Inflammatory macrophage treated with lipopolysaccharide for 4 hours (primary cell): ENCODE measurements around the gene NIPAL3.
A peak's percentile ranks its signal among the peaks of the same experiment; 100 is the strongest.
"Not testable (repeated sequence)": the region's sequence is repeated elsewhere in the genome, so short reads cannot be mapped to it uniquely, and the experiment has no call there.

Experiments used
- DNase-seq: peaks from one replicate; pipeline ENCODE4 v3.0.0-alpha.2; 2020

NIPAL3 gene

DNA sequence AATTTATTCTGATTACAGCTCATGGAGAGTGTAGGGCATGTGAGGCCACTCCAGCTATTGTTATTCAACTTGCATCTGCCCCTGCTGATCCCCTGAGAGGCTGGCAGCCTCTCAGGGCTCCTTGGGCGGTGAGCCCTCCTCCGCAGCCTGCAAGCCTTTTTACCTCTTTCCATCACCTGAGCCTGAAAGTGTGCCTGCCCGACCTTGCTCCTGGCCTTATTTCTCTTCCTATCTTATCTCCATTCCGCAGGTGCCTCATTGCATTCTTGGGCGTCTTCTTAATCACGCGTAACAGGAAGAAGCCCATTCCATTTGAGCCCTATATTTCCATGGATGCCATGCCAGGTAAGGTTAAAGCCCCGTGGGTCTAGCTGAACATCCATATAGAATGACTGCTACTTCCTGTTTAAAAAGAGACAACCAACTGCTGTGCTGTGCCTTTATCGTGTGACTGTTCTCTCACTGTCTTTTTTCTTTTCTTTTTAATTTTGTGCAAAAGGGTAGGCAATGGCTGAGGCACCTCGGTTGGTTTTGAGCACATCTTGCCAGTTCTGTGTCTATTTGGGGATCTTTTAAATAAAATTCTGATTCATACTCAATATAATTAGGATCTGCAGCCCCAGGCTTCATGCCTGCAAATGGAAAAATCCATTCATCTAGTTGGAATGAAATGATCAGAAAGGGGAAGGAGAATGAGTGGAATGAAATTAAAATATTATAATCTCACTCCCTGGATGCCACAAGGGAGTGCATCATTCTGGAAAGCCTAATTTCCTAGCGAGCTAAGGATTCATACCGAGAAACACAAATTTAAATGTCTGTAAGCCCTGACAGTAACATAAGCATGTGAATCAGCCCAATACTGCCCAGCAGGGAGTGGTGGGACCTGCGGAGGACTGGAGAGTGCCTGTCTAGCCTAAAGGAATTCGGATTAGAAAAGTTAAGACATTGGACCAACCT lies 48.5 kb downstream of the NIPAL3 start:
- no peak for DNase-seq

DNA sequence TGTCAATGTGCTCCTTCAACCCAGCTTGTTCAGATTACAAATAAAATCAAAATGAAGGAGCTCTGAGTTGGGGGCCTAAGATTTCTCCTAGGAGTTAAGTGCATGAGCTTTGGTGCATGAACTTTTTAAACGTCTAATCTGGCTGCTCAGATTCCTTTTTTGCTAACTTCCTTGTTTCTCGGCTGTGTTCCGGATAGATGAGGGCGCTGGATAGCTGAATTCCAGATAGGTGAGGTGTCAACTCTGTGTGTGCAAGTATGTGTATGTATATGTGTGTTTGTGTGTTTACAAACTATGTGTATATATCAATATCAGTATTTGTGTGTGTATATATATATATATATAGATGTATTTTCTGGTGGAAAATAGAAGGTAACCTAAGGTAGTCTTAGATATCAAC lies 49.5 kb downstream of the NIPAL3 start:
- no peak for DNase-seq

DNA sequence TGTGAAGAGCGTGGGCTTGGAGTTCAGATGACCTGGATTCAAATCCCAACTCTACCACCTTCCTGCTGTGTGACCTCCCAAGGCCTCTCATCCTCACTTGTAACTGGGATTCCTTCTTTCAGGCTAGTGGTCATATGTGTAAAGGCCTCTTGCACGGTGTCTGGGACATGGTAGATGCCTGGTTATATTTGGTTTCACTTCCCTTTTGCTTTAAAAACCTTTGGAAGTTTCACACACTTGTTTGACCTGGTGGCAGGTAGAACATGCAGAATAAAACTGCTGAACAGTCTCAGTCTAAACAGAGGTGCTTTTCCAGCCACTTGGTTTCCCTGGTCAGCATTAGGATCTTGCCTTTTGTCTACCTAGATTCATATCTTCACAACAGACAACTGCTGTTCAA lies 50.0 kb downstream of the NIPAL3 start:
- DNase-seq: no peak

DNA sequence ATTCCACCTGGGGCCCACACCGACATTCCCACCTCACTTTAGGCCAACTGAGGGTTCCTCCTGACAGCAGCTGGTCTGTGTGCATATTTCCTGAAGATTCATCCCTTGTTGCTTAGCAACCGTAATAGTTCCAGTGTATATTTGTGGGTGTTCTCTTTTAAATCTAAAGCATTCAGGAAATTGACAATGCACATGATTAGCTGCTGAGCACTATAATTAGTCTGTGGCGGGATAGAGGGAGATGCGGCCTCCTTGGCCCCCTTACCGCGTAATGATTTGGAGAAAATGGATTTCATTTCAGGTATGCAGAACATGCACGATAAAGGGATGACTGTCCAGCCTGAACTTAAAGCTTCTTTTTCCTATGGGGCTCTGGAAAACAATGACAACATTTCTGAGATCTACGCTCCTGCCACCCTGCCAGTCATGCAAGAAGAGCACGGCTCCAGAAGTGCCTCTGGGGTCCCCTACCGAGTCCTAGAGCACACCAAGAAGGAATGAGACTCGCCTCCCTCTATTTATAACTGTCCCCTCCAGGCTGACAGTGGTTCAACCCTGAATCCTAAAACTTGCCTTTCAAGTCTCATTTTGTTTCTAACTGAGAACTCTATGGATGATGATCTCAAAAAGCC lies 53.2 kb downstream of the NIPAL3 start:
- no peak for DNase-seq

DNA sequence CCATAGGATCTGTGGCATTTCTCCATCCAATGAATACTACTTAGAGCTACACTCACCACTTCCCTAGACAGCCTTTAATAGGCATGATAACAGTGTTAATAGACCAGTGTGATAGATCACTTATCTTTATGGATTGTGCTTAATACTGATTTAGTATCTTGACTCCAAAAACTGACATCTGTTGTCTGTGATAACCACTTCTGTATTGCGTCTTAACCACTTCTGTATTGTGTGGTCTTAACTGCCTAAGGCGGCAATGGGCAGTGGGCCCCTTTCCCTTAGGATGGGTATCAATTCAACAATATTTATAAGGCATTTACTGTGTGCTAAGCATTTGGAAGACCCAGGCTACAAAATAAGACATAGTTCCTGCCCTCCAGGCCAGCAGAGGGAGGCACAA lies 55.0 kb downstream of the NIPAL3 start:
- no peak for DNase-seq

DNA sequence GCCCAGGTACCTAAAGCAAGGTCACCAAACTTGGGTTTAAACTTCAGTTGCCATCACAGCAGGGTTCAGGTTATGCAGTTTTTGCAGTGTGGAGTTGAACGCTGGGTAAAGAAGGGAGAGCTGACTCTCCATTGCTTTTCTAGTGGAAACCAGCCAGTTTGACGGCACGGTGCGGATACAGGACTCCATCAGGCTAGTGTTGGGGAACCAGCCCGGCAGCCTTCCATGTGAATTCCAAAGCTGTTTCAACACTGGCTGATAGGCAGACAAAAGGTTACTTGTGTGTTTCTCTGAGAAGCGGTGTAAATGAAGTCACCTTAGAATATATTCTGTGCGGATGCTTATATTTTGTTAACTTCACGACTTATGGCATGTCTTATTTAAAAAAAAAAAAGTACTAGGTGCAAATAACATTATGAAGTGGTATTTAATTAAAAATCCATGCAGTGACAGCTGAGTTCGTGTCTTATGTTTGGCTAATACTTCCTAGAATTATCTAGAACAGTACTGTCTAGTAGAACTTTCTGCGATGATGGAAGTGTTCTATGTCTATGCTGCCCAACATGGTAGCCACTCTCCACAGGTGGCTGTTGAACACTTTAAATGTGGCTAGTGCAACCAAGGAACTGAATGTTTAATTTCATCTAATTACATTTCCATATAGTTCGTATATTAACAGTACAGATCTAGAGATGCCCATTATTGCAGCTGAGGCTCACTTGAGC lies 57.1 kb downstream of the NIPAL3 start:
- DNase-seq: no peak

DNA sequence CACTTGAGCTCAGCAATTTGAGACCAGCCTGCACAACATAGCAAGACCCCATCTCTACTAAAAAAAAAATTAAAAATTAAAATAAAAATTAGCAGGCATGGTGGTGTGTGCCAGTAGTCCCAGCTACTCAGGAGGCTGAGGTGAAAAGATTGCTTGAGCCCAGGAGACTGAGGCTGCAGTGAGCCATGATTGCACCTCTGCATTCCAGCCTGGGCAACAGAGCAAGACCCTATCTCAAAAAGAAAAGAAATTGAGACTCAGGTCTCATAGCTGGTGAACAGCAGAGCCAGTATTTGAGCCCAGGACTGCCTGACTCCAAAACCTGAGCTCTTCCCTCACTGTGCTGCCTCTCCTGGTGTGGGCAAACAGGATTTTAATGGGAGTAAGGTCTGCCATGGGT lies 58.6 kb downstream of the NIPAL3 start:
- no peak for DNase-seq

DNA sequence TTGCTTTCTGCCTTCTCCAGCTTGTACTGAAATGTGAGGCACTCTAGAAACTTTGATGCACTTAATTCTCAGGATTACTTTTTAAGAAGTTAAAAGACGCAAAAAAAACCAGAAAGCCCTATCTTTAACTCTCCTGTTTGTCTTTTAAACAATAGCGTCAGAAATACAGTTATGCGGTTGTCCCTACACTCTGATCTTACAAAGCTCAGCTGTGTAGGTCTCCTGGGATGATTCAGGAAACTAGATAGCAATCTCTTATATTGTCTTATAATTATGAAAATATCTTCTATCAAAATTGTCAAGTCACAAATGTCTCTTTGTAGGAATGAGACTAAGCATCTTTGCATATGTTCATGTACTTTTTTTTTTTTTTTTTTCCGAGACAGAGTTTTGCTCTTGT lies 60.1 kb downstream of the NIPAL3 start:
- no peak for DNase-seq

DNA sequence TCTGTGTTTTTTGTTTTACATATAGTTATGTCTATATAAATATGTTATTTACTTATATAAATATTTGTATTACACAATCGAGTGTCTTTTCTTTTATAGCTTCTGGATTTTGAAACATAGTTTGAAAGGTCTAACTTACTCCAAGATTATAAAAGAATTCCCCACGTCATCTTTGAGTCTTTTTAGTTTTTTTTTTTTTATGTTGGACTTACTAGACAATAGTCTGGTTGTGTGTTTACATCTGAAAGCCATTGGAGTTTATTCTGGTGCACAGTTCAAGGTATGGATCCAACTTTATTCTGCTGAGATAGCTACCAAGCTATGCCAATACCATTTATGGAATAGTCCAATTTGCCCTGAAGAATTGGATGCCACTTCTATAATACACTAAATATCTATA lies 61.0 kb downstream of the NIPAL3 start:
- no peak for DNase-seq

DNA sequence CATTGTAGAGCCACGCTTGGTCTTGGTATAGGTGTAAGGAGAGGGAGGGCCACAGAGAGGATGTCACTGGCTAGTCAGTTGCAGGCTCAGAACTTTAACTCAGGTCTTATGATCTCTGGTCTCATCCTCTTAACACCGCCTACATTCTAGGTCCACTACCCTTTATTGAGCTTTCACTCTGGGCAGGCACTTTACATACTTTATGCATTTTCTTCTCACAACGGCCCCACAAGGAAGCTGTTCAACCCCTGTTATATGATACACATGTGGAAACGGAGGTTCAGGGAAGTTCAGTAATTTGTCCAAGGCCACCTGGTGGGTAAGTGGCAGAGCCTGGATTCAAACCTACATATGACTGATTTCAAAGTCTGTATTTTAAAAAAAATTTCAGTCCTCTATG lies 61.7 kb downstream of the NIPAL3 start:
- peak; percentile 23 for DNase-seq

DNA sequence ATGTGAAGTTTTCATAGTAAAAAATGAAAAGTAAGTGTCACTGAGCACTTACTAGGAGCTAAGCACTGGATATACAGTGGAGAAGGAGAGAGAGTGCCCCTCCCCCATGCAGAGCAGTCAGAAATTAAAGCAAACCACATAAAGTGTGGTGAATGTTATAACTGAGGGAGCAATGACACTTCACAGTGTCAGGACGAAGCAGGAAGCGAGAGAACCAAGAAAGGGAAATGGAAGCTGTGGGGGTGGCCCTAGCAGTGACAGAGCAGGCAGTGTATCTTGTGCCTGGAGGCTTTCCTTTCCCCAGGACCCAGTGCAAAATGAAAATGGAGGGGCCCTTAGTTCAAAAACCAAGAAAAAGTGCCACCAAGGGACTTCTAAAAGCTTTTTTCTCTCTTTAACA lies 65.5 kb downstream of the NIPAL3 start:
- DNase-seq: peak; percentile 93

DNA sequence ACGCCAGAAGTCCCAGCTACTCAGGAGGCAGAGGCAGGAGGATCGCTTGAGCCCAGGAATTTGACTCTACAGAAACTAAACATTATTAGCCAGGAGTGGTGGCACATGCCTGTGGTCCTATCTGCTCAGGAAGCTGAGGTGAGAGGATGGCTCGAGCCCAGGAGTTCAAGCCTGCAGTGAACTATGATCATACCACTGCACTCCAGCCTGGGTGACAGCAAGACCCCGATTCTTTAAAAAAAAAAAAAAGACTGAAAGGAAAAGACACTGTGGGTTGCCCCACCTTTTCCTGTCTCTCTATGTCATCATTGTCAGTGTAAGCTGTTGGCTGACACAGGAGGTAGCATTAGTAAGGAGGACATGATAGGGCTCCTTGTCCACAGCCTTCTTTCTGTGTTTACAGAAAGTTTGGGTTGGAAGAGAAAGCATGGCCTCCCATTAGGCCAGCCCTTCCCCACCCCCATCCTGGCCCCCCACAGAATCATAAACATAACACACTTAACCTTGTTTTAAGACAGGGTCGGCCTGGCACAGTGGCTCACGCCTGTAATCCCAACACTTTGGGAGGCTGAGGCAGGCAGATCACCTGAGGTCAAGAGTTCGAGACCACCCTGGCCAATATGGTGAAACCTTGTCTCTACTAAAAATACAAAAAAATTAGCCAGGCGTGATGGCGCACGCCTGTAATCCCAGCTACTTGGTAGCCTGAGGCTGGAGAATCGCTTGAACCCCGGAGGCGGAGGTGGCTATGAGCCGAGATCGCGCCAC lies 66.4 kb downstream of the NIPAL3 start:
- DNase-seq: peak; percentile 50

DNA sequence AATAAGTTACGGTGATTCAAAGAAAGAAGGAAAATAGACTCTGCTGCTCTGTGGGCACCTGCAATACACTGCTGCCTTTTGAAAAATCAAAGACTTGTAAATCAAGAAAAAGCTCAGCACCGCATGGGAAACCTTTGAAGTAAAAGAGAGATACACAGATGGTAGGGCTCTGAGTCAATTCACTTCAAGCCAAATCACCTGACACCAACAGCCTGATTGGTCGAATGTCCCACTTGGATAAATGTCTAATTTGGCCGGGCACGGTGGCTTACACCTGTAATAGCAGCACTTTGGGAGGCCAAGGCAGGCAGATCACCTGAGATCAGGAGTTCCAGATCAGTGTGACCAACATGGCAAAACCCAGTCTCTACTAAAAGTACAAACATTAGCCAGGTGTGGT lies 67.8 kb downstream of the NIPAL3 start:
- no peak for DNase-seq

DNA sequence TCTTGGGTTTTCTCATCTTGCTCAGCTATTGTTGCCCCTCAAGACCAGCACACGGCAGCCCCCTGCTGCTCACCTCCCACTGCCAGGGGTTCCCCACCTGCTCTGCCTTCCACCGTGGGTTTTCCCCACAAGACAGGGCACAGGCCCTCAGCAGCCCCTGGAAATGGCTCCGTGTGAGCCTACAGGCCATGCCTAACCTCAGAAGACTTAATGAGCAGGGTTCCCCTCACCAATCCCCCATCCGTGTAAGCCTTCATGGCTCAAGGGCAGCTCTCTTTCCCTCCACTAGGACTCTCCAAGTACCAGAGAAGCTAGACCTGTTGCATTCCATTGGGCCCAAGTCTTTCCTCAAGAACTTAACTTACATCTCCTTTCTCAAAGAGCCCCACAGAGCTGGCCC lies 68.6 kb downstream of the NIPAL3 start:
- DNase-seq: no peak

DNA sequence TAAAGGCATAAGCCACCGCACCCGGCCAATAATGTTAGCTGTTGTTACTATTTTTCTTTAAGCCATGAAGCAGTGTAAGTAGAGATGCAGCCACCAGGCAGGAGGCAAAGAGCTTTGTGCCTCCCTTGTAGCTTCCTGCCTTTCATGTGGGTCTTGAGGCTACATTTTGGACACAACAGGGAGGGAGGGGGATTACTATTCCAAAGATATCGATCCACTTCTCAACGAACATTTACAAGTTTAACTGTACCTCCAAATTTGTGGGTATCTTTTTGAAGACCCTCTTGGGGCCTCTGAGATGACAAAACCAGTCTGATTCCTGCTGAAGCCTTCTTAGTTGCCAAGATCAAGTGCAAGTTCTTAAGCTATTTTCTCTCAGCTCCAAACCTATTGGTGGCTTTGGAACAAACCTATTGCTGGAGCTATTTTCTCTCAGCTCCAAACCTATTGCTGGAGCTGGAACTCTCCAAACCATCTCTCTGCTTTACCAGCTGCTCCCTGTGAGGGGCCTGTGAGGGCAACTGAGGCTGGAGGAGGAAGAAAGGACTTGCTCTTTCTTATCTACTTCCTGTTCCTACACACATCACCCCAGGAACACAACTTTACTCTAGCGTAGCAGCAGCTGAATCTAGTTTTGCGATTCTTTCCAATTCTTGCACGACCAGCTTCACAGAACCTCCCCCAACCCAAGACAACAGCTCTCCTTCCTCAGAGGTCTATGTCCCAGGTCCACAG lies 70.9 kb downstream of the NIPAL3 start:
- no peak for DNase-seq

DNA sequence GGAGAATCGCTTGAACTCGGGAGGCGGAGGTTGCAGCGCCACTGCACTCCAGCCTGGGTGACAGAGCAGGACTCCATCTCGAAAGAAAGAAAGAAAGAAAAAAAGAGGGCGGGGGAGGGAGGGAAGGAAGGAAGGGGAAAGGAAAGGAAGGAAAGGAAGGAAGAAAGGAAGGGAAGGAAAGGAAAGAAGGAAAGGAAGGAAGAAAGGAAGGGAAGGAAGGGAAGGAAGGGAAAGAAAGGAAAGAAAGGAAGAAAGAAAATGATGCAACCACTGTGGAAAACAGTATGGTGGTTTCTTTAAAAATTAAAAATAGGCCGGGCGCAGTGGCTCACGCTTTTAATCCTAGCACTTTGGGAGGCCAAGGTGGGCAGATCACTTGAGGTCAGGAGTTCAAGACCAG lies 71.9 kb downstream of the NIPAL3 start:
- DNase-seq: no peak

DNA sequence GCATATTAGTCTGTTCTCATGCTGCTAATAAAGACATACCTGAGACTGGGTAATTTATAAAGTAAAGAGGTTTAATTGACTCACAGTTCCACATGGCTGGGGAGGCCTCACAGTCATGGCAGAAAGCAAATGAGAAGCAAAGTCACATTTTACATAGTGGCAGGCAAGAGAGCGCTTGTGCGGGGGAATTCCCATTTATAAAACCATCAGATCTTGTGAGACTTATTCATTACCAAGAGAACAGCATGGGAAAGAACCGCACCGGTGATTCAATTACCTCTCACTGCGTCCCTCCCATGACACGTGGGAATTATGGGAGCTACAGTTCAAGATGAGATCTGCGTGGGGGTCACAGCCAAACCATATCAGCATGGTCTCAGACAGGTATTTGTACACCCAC lies 72.6 kb downstream of the NIPAL3 start:
- peak; percentile 77 for DNase-seq

DNA sequence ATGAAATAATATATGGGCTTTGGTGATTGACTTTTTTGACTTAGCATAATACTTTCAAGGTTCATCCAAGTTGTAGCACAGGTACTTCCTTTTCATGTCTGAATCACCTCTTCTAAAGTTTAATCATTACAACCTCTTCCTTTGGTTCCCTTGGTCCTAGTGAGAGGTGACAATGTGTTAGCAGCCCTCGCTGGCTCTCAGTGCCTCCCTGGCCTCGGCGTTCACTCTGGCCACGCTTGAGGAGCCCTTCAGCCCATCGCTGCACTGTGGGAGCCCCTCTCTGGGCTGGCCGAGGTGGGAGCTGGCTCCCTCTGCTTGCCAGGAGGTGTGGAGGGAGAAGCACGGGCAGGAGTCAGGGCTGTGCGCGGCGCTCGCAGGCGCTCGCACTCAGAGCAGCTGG lies 74.1 kb downstream of the NIPAL3 start:
- no peak for DNase-seq

DNA sequence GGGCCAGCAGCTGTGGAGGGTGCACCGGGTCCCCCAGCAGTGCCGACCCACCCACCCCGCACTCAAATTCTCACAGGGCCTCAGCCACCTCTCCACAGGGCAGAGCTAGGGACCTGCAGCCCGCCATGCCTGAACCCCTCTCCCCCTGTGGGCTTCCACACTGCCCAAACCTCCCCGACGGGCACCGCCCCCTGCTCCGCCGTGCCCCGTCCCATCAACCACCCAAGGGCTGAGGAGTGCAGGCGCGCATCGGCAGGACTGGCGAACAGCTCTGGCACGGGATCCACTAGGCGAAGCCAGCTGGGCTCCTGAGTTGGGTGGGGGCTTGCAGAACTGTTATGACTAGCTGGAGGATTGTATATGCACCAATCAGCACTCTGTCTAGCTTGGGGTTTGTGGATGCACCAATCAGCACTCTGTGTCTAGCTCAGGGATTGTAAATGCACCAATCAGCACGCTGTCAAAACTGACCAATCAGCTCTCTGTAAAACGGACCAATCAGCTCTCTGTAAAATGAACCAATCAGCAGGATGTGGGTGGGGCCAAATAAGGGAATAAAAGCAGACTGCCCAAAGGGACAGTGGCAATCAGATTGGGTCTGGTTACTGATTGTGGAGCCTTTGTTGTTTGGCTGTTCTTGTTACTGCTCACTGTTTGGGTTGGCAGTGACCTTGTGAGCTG lies 74.6 kb downstream of the NIPAL3 start:
- no peak for DNase-seq

DNA sequence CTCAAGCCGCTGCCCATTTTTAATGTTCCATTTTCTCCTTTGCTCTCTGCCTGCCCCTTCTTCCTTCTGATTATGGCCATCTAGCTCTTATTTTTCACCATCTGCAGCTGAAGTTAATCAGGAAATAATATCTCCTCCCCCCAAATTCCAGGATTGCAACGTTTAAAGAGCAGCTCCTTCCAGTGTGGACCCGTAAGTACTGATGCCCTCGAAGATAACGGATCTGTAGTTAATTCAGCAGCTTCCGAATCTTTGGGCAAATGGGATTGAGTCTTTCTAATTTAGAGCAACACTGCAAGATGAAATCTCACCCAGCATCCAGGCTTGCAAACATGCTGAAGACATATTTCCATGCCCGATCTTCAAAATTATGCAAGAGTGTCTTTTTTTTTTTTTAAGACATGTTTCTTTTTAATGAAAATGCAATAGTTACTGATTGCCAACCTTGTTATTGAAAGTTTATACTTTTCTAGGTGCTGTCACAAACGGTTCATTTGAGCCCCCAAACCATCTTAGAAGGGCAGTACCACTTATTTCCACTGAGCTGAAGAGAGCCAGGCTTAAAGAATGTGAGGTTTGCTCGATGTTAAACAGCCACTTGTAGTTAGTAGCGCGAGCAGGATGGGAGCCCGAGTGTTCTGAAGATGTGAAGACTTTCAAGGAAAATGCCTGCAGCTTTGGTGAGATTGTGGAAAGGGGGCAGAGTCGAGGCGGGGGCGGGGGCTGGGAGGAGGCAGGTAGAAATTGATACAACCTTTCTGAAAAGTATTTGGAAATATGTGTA lies 76.2 kb downstream of the NIPAL3 start:
- DNase-seq: no peak

DNA sequence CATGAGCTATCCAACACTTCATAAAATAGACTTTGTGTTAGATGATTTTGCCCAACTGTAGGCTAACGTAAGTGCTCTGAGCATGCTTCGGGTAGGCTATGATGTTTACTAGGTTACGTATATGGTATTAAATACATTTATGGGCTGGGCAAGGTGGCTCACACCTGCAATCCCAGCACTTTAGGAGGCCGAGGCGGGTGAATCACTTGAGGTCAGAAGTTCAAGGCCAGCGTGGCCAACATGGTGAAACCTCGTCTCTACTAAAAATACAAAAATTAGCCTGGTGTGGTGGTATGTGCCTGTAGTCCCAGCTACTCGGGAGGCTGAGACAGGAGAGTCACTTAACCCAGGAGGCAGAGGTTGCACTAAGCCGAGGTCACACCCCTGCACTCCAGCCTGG lies 77.3 kb downstream of the NIPAL3 start:
- not testable (repeated sequence) for DNase-seq
